Suppressor macrophage treated with lipopolysaccharide for 1 hour (primary cell): ENCODE data around the gene SEMA5A.
"Not testable (repeated sequence)": the region's sequence is repeated elsewhere in the genome, so short reads cannot be mapped to it uniquely, and the experiment has no call there.

Experiments
- DNase-seq, 3 donors: peaks; one replicate each; pipeline ENCODE4 v3.0.0-alpha.2; 2020 to 2022

SEMA5A gene

GRCh38 chr5:9353048-9353447, 192.8 kb downstream of the SEMA5A start:
- not testable (repeated sequence) for DNase-seq

DNA sequence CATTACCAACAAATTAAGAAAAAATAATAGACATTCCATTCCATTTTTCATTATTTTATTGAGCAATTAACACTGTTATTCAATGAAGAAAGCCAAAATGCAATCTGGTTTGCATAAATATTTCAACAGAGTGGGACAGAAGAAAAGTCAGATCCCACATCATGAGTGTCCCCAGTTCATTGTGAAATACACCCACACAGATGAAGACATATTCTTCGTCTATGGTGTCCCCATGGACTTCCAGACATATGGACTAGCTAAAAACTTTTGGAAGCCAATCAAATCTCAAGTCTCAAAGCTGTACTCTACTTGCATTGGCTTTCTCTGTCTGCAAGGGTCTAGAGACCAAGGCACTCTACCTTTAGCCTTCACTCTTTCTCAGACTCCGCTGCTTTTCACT, 194.3 kb downstream of the SEMA5A start:
- no peak for DNase-seq

- no peak for DNase-seq
Observed at GRCh38 chr5:9350301-9350797, 195.5 kb downstream of the SEMA5A start.

DNA sequence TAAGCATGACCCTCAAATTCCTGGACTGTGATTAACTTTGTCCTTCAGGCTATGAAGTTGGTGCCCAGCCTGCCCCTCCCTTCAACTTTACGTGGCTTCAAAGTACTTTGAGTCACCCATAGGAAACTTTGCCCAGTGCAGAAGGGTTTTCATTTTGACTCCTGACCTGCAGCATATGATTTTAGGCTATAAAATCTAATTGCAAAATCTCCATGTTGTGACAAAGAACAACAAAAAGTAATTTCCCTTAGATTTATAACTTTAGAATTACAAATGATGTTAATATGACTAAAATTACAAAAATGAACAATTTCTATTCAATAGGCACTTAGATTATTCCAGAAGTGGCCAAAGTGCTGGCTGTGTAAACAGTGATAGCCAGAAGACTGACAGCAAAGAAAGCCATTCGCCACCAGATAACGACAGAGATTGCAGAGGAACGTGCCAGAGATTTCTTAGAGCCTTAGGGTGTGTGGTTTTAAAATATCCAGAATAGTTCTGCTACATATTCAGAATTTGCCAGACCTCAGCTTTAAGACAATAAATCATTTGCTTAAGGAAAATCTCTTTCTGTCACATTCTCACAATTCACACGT, 197.4 kb downstream of the SEMA5A start:
- no peak for DNase-seq

GRCh38 chr5:9347541-9348295, 198.2 kb downstream of the SEMA5A start:
- no peak for DNase-seq

DNA sequence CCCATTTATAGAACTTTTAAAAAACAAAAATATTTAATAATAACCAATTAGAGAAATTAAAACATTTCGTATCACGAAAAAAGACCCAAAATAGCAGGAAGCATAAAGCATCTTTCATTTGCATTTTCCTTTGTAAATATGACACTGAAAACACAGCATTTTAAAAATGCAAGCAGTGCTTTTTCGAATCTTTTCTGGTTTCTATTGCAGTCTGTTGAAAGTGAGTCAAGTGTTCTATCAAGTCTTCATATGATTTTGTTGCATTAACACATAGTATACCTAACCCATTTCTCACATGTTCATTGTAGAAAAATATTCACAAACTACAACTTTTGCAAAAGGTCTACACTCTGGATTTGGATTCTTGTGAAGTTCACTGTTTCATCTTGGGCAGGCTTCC, 198.8 kb downstream of the SEMA5A start:
- no peak for DNase-seq

- DNase-seq: no peak
Observed at GRCh38 chr5:9344751-9345240, 201.1 kb downstream of the SEMA5A start.

DNA sequence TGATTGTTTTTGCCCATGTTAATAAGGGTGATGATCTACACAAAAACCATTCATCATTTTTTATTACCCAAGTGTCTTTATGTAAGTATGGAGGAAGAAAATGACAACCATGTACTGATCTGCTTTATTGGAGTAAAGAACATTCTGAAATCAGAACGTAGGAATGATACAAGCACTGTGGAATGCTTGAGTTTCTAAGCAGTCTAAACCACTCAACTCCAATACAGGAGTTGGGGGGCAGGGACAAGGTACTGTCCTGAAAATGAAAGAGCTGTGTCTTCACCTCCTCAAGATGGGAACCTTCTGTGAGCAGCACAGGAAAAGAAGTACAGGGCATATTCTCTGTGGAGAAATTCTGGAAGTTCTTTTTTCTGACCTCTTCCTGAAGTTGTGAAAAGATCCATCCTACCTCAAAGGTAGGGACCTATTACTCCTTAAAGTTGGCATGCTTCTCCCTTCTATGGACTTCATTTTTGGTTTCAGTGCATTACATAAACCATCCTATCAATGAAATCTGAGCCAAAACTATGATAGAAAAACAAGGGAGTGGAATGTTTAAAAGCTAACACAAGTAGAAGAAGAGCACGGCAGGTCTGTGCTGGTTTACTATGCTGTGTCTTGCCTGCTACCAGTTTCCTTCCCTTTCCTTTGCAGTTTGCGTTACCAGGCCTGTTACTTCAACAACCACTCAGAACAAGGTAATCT, 202.6 kb downstream of the SEMA5A start:
- DNase-seq: no peak

GRCh38 chr5:9342161-9342787, 203.6 kb downstream of the SEMA5A start:
- no peak for DNase-seq

- no peak for DNase-seq
Observed at GRCh38 chr5:9340085-9340484, 205.8 kb downstream of the SEMA5A start.

DNA sequence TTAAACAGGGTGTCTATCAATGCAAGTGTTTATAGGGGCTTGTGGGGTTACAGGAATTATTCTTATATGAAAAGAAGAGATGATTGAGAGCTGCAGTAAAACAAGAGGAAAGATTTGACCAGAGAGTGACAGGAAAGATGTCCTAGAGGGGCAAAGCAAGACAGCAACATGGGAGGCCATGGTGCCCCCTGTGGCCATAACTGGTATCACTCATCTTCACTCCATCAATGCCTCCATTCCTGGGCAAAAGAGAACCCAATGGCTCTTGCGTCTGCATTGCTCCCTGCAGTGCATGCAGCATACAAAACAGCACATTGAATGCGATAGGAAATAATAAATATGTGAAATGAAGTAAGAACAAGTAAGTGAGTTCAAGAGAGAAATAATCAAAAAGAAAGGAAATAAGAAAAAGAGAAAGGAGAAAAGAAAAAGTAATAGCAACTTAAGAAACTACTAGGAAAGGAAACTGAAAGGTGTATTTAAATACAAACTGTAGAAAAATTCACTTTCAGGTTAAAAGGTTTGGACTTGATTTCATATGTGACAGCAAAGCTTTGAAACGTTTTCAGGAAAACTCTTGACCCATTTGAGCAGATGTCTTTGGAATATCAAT, 206.6 kb downstream of the SEMA5A start:
- DNase-seq: peak in 2 of 3 donors; percentile 2 to 3

- no peak for DNase-seq
Observed at GRCh38 chr5:9338796-9339195, 207.1 kb downstream of the SEMA5A start.

- no peak for DNase-seq
Observed at GRCh38 chr5:9337928-9338595, 207.8 kb downstream of the SEMA5A start.

DNA sequence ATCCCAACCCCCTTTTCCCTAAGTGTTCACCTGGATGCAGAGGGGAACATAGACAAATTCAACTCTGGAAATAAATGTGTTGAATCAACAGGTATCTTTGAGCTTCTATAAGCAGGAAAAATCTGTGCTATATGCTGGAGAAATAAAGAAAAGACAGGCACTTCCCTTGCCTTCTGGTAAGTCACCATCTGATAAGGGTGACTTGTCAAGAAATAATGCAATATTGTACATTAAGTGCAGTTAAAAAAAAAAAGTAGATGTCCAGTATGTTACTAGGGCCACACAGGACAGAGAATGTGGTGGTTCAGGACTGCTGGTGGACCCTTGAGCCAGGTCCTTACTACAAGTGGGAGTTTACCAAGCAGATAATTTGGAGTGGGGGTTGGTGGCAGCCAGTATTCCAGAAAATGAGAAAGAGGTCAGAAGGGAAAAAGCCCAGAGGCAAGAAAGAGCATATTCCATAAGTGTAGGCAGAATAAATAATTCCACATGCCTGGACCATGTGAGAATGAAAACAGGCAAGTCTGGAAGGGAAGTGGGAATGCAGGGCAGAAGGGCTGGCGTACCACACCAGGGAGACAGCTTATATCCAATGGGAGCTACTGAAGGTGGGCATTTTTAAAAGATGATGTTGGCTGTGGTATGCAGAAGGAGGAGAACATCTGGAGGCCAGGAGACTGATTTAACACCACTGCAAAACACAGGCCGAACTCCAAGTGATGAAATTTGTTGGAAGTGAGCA, 209.9 kb downstream of the SEMA5A start:
- no peak for DNase-seq

- DNase-seq: no peak
Observed at GRCh38 chr5:9335269-9335668, 210.6 kb downstream of the SEMA5A start.

DNA sequence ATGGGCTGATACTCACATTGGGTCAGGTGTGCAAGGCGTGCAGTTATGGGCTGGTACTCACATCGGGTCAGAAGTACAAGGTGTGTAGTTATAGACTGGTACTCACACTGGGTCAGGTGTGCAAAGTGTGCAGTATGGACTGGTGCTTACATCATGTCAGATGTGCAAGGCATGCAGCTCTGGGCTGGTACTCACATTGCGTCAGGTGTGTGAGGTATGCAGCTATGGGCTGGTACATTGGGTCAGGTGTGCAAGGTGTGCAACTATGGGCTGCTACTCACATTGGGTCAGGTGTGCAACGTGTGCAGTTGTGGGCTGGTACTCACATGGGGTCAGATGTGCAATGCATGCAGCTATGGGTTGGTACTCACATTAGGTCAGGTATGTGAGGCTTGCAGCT, 213.8 kb downstream of the SEMA5A start:
- no peak for DNase-seq

DNA sequence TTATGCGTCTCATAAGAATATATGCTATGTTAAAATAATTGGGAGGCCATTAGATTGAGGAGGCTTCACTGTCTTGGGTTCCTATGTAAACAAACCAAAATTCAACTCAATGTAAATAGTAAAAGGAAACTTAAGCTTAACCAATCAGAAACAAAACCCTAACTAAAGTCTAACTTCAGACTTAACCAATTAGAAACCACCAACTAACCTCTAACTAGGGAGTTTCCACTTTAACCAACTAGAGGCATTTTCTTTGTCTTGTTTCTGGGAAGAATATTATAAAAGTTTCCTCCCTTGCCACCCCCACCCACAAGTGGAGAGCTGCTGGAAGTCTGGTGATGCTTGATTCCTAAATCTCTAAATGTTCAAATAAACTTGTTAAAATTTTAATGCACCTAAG, 214.5 kb downstream of the SEMA5A start:
- no peak for DNase-seq

GRCh38 chr5:9329125-9329524, 216.8 kb downstream of the SEMA5A start:
- DNase-seq: no peak

- DNase-seq: no peak
Observed at GRCh38 chr5:9325549-9325948, 220.3 kb downstream of the SEMA5A start.

- DNase-seq: no peak
Observed at GRCh38 chr5:9324348-9325077, 221.4 kb downstream of the SEMA5A start.

GRCh38 chr5:9320652-9321051, 225.2 kb downstream of the SEMA5A start:
- DNase-seq: no peak
